ENCODE data around the gene POLR3GL.

POLR3GL gene

DNA sequence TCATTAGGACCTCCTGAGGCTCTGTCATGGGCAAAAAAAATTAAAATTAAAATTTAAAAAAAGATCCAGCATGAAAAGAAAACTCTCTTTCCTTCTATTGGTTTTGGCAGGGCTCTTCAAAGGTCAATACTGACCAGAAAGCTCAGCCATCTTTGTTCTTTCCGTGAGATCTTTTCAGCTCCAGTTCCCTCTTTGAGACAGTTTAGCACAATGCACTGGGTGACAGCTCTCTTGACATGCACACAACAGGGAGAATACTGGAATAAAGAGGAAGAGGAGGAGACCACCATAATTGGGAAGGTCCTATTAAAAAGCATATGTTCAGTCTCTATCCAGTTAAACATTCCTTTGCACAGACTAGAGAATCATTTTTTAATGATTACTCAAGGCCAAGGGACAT, 13.0 kb upstream of the POLR3GL start:
- no peak for DNase-seq

DNA sequence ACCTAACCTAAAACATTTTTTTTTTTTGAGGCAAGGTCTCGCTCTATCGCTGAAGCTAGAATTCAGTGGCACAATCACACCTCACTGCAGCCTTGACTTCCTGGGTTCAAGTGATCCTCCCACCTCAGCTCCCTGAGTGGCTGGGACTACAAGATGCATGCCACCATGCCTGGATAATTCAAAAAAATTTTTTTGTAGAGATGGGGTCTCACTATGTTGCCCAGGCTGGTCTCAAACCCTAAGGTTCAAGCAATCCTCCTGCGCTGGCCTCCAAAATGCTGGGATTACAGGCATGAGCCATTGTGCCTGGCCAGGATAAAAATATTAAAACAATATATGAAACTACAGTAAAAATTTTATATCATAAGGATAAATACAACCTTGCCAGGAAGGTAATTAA, 11.6 kb upstream of the POLR3GL start:
- DNase-seq: no peak

DNA sequence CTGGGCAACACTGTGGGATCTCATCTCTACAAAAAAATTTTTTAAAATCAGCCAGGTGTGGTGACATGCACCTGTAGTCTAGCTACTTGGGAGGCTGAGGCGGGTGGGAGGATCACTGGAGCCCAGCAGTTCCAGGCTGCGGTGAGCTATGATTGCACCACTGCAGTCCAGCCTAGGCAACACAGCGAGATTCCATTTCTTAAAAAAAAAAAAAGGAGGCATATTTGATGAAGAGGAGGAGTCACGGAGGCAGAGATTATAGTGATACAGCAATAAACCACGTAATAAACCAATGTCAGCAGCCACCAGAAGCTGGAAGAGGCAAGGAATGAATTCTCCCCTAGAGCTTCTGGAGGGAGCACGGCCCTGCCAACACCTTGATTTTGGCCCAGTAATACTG, 10.6 kb upstream of the POLR3GL start:
- DNase-seq: no peak

DNA sequence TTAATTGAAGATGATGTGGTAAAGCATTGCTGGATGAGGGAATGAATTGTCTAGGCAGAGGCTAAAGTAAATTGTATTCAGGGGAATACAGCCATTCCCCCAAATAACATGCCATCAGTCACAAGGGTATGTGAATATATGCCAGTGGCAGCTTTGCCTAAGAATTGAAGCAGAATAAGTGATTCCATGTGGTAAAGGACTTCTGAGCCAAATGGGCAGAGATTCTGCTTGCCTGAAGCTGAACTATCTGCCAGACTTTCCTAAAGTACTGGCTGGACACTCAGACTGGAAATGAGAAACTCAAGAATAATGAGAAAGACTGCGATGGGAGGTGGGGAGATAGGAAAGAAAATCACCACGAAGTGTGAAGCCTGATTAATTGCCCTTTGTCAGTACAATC, 9.1 kb upstream of the POLR3GL start:
- DNase-seq: no peak

DNA sequence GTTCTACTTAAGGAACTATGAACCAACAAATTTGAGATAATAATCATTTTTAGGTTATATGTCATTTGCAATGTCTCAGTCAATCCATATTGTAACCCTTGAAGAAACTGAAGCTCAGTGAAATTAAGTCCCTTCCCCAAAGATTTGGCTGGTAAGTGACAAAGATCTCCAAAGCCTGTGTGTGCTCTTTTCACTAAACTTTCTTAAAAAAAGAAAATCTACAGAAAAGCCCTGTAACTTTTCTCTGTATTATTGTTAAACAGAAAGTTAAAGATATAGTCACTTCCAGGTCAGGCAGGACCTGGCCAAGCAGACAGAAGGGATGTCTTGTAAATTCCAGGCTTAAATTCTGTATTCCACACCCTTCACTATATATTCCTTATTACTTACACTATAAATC, 8.1 kb upstream of the POLR3GL start:
- DNase-seq: no peak

DNA sequence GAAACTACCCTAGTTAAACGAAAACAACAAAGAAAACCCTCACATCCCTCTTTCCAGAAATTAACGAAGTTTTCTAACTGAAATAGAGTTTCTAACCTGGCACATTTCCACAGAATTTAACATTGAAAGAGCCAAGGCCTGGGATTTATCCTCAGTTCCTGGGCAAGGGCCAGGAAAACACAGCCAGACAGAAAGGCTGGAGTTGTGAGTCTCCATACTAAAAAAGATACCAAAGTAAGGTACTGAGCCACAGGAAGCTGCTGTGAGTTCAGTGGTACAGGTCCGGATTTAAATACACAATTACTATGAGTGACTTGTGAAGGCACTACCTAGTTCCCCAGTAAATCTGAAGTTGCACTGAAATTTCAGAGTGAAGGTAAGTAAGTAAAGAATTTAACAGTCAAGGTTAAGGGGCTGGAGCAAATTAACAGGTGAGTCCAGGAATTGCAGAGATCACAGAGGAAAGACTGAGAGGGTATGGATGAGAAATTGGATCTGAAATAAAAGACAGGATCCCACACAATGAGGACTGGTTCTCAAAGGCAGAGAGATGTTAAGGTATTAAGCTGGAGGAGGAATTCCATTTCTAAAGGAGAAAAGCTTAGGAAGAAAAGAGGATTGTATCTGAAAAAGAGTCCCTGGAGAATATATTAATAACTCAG, 7.6 kb upstream of the POLR3GL start:
- peak in 1 of 2 donors; percentile 33 for DNase-seq

DNA sequence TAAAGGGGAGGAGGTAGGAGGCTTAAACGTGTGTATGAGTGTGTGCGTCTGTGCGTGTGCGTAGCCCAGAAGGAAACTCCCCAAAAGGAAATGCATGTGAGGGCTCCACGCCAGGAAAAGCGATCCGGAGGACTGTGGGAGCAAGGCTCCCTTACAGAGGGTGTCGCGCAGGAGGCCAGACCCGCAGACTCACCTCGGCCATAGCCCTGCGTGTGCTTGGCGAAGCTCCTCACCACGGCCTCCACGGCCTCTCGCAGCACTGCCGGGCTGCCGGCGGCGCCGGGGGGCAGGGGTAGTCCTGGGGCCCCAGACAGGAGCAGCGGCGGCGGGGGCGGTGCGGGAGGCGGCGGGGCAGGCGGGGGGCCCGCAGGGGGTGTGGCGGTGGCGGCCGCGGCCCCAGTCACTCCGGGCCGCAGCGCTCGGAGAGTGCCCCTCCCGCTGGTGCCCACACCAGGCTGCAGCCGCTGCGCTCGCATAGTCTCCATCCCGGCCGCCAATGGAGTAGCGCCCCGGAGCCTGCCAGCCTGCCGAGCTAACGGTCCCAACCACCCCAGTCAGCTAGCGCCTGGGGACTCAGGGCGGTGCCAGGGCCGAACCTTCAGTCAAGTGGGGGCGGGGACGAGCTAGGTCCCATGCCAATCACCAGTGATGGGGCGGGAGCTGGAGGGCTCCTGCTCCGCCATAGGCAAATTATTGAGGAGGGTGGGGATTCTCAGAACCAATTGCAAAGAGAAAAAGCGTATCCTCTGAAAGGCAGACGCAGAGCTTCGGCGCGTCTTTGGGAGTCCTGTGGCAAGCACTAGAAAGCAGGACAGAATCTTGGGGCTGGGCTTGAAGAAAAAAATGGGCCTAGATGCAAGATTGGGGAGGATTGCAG, 6.8 kb upstream of the POLR3GL start, which contains the start of gene LIX1L:
LIX1L (minus strand) TSS at position 575 of the 877 bp plus-strand sequence; CDS start at position 485, 90 bp downstream.
- peak; percentile 93 to 95 for DNase-seq

DNA sequence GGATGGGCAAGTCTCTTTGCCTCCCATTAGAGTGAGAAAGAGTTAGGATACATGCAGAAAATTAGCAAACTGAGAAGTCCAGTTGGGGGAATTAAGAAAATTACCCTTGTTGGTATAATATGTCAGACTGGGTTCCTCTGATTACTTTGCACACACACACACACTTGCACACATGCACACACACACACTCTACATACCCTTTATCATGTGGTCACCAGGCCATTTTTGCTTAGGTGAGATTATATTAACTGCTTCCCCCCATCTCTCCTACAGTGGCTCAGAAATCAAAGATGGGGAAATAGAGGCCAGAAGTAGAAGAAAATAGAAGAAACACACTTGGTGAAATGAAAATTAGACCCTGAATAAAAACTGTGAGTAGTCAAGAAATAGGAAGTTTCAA, 5.8 kb upstream of the POLR3GL start:
- DNase-seq: no peak

DNA sequence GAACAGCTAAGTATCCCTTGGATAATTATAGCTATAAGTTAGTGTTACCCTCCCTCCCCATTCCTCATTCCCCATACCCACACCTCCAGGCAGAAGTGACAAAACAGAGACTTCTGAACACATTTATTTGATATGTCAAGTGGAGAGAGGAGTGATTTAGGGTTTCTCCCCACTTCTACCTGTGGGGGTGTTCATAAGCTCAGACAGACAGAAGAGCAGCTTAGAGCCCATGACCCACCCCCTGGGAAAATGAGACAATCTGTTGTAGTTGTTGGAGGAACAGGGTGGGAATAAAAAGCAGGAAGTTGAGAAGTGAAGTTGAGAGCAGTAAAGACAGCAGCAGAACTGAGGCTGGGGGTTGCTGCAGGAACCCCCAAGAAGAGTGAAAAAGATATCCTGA, 5.2 kb upstream of the POLR3GL start:
- no peak for DNase-seq

DNA sequence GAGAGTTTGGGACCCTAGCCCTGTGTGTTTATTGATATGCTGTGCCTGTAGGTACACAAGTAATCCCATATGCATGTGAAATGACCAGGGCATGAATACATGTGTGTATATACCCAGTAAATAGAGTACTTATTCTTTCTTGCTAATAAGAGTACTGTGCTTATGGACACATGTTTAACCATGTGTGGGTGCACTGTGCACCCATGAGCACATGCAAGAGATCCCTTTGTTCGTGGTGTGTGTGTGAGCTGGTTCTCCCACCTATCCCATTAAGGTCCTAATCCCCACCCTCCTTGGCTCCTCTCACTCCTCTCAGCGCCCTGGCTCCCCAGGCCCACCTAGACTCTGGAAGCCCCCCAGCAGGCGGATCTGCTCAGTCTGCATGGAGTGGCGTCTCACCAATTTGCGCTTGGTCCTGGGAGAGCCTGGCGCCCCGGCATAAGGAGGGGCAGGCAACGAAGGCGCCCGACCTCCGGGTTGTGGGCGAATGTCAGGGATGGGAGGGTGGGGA, 4.5 kb upstream of the POLR3GL start:
- no peak for DNase-seq

DNA sequence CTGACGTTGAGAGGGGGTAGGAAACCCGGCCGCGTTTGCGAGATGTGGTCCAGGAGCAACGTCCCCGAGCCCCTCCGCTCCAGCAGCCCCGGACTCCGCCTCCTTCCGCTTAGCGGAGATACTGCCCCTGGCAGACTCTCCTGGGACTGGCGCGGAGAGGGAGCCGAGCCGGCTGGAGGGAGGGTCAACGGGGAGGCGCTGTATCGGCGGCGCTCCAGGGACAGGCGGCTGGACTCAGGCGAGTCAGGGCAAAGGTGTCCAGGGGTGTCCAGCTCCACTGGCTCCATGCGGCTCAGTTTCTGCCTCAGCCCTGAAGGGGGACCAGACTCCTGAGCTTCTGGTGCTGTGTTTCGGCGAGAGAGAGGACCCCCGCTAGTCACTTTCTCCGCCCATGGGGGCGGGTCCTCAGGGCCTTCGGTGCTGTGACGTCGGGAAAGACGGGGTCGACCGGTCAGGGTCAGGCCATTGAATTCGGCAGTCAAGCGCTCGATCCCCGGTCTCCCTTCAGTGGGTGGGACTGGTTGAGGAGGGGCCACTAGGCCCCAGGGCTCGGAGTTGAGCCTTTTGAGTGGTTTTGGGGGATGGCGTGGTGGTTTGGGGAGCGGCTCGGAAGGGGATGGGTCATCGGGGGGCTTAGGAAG, 3.9 kb upstream of the POLR3GL start:
- peak; percentile 44 to 61 for DNase-seq

DNA sequence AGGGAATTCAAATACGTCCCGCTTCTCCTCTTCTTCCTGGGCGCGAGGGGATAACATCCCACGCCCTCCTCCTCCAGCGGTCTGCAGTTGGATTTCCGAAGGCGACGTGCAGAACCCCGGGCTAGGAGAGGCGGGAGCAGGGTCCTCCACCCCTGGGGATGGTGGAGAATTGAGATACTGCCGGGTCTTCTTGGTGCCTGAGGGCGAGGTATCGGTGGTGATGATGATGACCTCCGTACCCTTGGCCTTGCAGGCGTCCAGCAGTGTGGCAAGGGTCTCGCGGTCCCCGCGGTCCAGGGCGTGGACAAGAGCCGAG, 3.4 kb upstream of the POLR3GL start:
- DNase-seq: no peak

DNA sequence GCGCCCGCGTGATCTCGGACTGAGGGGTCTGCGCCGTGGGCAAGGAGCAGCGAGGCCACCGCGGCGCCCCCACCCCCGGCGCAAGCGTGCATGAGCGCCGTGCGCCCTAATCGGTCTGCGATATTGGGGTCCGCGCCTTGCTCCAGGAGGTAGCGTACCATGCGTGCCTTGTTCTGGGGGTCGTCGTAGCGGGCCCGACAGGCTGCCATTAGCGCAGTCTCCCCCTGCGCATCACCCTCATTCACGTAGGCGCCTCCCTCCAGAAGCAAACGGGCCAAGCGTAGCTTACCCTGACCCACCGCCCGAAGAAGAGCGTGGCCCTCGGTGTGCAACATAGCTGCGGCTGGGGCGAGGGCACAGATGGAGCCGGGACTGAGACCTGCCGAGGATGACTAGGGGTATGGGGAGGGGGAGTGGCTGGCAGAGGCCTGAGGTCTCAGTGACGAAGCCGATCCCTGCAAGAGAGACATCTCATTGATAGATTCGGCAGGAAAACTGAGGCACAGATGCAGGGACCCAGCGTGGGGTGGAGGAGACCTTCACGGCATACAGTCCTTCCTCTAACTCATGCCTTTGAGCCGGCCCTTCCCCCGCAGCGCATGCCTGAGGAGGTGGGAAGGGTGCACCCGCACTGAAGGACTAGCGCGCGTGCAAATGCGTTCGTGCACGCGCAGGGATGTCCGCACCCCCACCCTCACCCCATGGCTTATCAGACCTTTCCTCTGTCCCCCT, 2.9 kb upstream of the POLR3GL start:
- peak in 1 of 2 donors; percentile 47 for DNase-seq

DNA sequence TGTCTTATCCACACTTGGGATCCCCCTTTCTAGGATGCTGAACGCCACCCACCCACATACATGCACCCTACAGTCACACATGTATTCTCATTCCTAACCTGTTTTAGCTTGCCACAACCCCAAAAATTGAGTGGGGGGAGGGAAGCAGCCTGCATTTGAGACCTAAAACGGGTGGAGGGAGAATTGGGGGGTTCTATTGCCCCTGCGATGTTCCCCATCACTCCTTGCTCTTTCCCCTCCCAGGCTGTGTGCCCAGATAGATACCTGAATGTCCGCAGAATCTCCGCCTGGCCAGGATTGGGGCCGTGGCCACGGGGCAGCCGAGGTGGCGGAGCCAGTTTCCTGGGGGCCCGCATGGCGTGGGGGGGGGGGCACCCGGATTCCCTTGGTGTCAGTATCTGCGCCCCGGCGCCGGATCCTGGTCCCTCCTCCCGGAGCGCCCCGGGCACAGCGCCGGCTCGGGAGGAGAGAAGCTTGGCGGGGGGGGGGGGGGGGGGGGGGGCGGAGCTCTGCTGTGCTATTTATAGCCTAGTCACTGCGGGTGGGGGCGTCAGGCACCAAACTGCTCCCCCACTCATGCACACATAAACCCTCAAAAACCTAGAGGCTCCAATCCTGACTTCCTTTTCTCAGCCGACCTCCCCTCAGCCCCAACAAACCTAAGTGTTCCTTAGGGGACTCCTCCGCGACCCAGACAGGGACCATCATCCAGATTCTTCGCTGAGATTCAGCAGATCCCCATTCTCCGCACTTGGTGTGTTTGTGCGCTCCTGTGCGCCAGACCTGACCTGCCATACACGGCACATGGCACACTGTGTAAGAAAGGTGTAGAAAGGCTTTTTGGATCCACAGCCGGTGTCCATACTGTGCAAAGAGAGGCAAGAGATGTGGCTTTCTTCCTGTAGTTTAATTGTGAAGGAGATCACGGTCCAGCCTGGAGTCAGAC, 2.1 kb upstream of the POLR3GL start:
- DNase-seq: peak; percentile 31 to 58

DNA sequence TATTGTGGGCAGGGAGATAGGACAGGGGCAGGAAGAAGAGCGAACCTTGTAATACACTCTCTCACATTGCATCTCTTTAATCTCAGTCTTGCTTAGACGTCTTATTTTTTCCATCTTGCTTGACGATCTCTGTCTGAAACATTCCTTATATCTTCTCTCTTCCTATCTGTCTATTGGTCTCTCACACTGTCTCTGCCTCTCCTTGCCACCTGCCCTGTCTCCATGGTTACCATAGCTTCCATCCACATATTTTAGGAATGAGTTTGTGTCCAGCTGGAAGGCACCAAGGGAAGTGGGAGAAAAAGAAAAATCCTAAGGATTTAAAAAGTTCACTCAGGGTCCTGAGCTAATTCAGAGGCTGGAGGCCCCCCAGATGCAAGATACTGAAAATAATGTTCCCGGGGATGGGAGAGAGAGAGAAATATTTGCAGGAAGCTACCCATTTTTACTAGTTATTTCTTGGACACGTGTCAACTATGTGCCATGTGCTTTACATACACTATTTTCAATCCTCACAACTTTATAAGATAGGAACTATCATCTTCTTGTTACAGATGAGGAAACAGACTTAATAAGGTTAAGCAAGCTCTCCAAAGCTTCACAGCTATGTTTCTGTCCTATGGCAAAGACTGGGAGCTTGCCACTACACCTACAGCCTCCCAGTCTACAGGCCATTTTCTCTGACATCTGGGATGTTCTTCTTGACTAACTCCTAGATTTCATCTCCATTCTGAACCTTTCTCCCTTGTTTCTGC, 1.0 kb upstream of the POLR3GL start:
- no peak for DNase-seq

DNA sequence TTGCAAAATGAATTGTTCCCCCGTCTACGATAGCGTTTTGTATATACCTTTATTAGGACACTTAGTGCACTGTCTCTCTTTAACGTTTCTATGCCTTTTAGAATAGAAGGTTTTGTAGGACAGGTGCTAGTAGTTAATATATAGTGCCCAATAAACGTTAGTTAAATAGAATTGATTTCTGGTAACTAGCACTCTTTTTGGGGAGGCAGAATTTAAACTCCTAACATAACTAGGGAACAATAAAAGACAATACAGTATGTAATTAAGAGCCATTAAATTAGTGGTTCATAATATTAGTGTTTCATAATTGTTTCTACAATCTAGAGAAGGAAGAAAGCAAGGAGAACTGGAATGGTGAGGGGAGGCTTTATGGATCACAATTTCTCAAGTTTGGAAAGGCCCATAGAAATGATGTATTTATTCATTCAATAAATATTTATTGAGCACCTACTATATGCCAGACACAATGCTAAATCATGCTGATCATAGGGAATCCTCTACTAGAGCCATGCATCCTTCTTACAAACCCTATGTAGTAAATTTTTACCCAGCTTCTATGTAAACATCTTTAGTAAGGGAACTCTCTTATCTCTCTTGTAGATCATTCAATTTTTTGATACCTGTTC, 742 bp downstream of the POLR3GL start:
- no peak for DNase-seq

DNA sequence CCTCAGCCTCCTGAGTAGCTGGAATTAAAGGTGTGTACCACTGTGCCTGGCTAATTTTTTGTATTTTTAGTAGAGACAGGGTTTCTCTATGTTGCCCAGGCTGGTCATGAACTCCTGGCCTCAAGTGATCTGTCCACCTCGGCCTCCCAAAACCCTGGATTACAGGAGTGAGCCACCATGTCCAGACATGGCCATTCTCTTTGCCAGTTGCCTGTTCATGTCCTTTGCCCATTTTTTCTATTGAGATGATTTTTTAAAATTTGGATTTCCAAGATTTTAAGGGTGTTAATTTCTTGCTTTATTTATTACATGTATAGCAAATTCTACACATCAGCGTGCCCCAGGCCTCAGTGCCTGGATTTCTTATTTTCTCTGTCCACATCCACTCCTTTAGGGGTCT, 2.8 kb downstream of the POLR3GL start:
- DNase-seq: no peak

DNA sequence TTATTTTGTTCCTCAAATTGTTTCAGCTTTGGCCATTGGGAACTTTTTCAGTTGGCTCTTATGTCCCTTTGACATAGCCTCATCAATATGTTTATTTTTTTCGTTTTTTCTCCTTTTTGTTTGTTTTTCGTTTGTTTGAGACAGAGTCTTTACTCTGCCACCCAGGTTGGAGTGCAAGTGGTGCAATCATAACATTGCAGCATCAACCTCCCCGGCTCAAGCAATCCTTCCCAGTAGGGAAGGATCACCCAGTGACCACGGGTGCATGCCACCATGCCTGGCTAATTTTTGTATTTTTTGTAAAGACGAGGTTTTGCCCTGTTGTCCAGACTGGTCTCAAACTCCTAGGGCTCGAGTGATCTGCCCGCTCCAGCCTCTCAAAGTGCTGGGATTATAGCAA, 8.1 kb downstream of the POLR3GL start:
- no peak for DNase-seq

DNA sequence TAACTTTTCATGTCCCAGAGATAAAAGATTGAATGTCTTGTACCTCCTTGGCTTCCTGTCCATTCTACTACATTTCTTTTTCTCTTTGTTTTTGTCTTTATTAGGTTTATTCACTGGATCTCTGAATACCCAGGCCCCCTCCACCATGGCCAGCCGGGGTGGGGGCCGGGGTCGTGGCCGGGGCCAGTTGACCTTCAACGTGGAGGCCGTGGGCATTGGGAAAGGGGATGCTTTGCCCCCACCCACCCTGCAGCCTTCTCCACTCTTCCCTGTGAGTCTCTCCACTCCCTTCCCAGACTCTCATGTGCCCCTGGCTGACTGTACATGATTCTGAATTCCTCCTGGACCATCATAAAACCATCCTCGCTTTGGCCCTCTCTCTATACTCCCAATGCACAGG, 10.2 kb downstream of the POLR3GL start:
- DNase-seq: no peak

DNA sequence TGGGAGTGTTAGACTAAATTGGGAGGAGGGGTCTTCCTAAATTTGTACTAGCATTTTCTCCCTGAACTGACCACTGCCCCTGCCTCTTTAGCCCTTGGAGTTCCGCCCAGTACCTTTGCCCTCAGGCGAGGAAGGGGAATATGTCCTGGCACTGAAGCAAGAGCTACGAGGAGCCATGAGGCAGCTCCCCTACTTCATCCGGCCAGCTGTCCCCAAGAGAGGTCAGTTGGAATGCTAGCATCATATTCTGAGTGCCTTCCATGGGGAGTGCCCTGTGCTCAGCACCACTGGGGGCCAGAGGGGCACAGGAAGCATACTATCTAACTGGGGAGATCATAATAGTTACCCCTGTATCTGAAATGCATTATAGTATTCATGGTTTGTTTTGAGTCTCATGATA, 10.7 kb downstream of the POLR3GL start:
- DNase-seq: no peak

DNA sequence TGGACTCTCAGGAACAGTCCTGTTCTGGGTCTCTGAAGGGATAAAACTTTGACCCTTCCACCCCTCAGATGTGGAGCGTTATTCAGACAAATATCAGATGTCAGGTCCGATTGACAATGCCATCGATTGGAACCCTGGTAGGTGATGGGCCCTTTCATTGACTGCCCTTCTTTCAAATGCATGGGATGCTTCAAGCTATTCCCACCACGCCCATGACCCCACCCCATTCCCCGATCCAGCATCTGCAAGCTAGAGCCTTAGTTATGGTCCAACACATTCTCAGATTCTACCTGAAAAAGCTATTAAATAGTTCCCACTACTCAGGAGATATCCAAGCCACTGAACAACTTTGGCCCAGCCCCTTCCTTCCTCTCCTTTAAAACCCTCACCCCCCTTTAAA, 12.5 kb downstream of the POLR3GL start:
- no peak for DNase-seq

Data from CD4-positive, alpha-beta T cell treated with Interferon alpha-2 for 1 hour (primary cell).